Endothelial cell (in vitro differentiated cells): Measurements from ENCODE around the gene SMIM17. TPM values are rescaled to one million over a fixed set of nuclear protein-coding genes. Genes with fewer than 3 reads are reported as not detected.

Experiments
- DNase-seq: peaks from one replicate; pipeline ENCODE4 v3.0.0; 2021; ENCODE audit warnings: low spot score
- H3K27ac Mint-ChIP-seq: one replicate; pipeline ENCODE4 v1.8.0; 2021; ENCODE audit warnings: mixed read lengths, inconsistent platforms; ENCODE audit not compliant: unreplicated experiment
- H3K27me3 Mint-ChIP-seq: one replicate; pipeline ENCODE4 v1.8.0; 2021; ENCODE audit warnings: mild to moderate bottlenecking, moderate library complexity, mixed read lengths, inconsistent platforms; ENCODE audit not compliant: unreplicated experiment
- H3K36me3 Mint-ChIP-seq: one replicate; pipeline ENCODE4 v1.8.0; 2021; ENCODE audit warnings: mild to moderate bottlenecking, low read depth, mixed read lengths, inconsistent platforms; ENCODE audit not compliant: unreplicated experiment
- H3K4me1 Mint-ChIP-seq: one replicate; pipeline ENCODE4 v1.8.0; 2021; ENCODE audit warnings: mild to moderate bottlenecking, mixed read lengths, inconsistent platforms; ENCODE audit not compliant: unreplicated experiment
- H3K4me3 Mint-ChIP-seq: one replicate; pipeline ENCODE4 v1.8.0; 2021; ENCODE audit warnings: mild to moderate bottlenecking, mixed read lengths, inconsistent platforms; ENCODE audit not compliant: unreplicated experiment
- H3K9me3 Mint-ChIP-seq: one replicate; pipeline ENCODE4 v1.8.0; 2021; ENCODE audit warnings: mixed read lengths, inconsistent platforms; ENCODE audit not compliant: unreplicated experiment
- CTCF ChIP-seq: fragments of 200-600 bp; sonication (generic); IDR thresholded peaks from one replicate; pipeline ENCODE4 v1.5.0; 2021; ENCODE audit warnings: antibody characterized with exemption; ENCODE audit not compliant: unreplicated experiment
- total RNA-seq: library from RNA; stranded (reverse); fragmentation: NEBNext Ultra II Directional; extraction: Animal tissue kit (Norgen Biotek cat#: 25700); gene quantifications from one replicate; pipeline ENCODE4 v1.2.1, GENCODE V29; 2021; ENCODE audit not compliant: unreplicated experiment

Gene SMIM17
- total RNA-seq, 1 donor from 2014 or later, result 0.54 TPM

- peaks cover 56% of the 10 kb centered on the region for H3K9me3 Mint-ChIP-seq
- no peak overlapping the region for H3K4me3 Mint-ChIP-seq
- peaks cover 34% of the 10 kb centered on the region for H3K36me3 Mint-ChIP-seq
- no peak overlapping the region for H3K27ac Mint-ChIP-seq
- H3K4me1 Mint-ChIP-seq, result no peaks in the 10 kb centered on the region
- peaks cover 10% of the 10 kb centered on the region for H3K27me3 Mint-ChIP-seq
- no peak for DNase-seq
- no peak for TF ChIP-seq CTCF
Measured at GRCh38 chr19:56643460-56643955, 549 bp downstream of the SMIM17 start.

GRCh38 chr19:56654151-56654550 lies 11.2 kb downstream of the SMIM17 start:
- DNase-seq, result no peak
- no peaks in the 10 kb centered on the region for H3K4me1 Mint-ChIP-seq
- peaks cover 19% of the 10 kb centered on the region for H3K36me3 Mint-ChIP-seq
- no peak overlapping the region for H3K4me3 Mint-ChIP-seq
- H3K27me3 Mint-ChIP-seq, result peaks cover 2% of the 10 kb centered on the region
- no peak overlapping the region for H3K27ac Mint-ChIP-seq
- no peak for TF ChIP-seq CTCF
- peaks cover 32% of the 10 kb centered on the region for H3K9me3 Mint-ChIP-seq

- Mint-ChIP-seq H3K9me3 (peaks cover 32% of the 10 kb centered on the region), H3K27ac (no peak overlapping the region), H3K27me3 (peaks cover 7% of the 10 kb centered on the region), H3K4me1 (no peaks in the 10 kb centered on the region), H3K4me3 (no peak overlapping the region), H3K36me3 (peaks cover 8% of the 10 kb centered on the region)
- no peak for TF ChIP-seq CTCF
- no peak for DNase-seq
Measured at GRCh38 chr19:56660381-56661107, 17.6 kb downstream of the SMIM17 start.

- Mint-ChIP-seq H3K36me3 (peaks cover 12% of the 10 kb centered on the region), H3K27me3 (peaks cover 7% of the 10 kb centered on the region)
Measured at GRCh38 chr19:56661248-56661647, 18.3 kb downstream of the SMIM17 start.

More at GRCh38 chr19:56661248-56661647, 18.3 kb downstream of the SMIM17 start:
- TF ChIP-seq CTCF, result no peak
- no peak for DNase-seq
- H3K27ac Mint-ChIP-seq, result no peak overlapping the region
- no peaks in the 10 kb centered on the region for H3K4me1 Mint-ChIP-seq
- H3K9me3 Mint-ChIP-seq, result peaks cover 34% of the 10 kb centered on the region
- no peak overlapping the region for H3K4me3 Mint-ChIP-seq
